Measurements from ENCODE around the gene SPATS2.
"Not testable (repeated sequence)": the region's sequence is repeated elsewhere in the genome, so short reads cannot be mapped to it uniquely, and the experiment has no call there.

Gene SPATS2

GRCh38 chr12:49332441-49332861 is 34.8 kb upstream of the SPATS2 start:
- no peak overlapping the region for H3K4me3 ChIP-seq (ENCODE audit: low read depth, low read length)
- in situ Hi-C loops (cut with HindIII; ENCODE audit: low sequenced_read_pairs): no loop called here
- DNase-seq (ENCODE audit: low read depth, low spot score): no peak
- TF ChIP-seq, protein P1, sequence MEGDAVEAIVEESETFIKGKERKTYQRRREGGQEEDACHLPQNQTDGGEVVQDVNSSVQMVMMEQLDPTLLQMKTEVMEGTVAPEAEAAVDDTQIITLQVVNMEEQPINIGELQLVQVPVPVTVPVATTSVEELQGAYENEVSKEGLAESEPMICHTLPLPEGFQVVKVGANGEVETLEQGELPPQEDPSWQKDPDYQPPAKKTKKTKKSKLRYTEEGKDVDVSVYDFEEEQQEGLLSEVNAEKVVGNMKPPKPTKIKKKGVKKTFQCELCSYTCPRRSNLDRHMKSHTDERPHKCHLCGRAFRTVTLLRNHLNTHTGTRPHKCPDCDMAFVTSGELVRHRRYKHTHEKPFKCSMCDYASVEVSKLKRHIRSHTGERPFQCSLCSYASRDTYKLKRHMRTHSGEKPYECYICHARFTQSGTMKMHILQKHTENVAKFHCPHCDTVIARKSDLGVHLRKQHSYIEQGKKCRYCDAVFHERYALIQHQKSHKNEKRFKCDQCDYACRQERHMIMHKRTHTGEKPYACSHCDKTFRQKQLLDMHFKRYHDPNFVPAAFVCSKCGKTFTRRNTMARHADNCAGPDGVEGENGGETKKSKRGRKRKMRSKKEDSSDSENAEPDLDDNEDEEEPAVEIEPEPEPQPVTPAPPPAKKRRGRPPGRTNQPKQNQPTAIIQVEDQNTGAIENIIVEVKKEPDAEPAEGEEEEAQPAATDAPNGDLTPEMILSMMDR (IDR thresholded peaks at IDR 0.05; ENCODE audit: low read depth, low read length): no peak

DNA sequence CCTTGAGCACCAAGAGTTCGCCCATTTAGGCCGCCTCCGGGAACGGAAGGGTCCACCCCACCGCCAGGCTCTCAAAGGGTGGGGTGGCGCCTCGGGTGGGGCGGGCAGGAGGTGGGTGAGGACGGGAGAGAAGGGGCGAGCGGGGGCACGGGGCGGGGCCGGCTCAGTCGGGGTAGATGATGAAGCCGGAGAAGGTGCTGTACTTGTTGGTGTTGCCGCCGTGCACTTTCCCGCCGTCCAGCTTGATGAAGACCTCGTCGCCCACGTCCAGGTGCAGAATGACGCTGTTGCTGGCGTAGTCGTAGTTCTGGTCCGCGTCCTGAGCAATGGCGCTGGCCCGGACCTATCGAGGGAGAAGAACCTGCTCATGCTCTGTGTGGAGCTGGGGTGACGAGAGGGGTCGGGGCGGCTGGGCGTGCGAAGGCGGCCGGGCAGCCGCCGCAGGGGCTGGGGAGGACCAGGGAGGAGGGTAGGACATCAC is 34.3 kb upstream of the SPATS2 start:
- no peak overlapping the region for H3K4me3 ChIP-seq (ENCODE audit: low read depth, low read length)
- in situ Hi-C loops (cut with HindIII; ENCODE audit: low sequenced_read_pairs): no loop called here
- TF ChIP-seq, protein P1 (IDR thresholded peaks at IDR 0.05; ENCODE audit: low read depth, low read length): no peak
- DNase-seq (ENCODE audit: low read depth, low spot score): no peak

DNA sequence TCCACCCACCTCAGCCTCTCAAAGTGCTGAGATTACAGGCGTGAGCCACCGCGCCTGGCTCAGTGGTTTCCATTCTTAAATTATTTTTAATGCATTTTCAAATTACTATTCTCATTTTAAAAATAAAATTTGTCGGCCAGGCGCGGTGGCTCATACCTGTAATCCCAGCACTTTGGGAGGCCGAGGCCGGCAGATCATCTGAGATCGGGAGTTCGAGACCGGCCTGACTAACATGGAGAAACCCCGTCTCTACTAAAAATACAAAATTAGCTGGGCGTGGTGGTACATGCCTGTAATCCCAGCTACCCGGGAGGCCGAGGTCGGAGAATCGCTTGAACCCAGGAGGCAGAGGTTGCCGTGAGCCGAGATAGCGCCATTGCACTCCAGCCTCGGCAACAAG is 33.5 kb upstream of the SPATS2 start:
- in situ Hi-C loops (cut with HindIII; ENCODE audit: low sequenced_read_pairs); H3K4me3 ChIP-seq (ENCODE audit: low read depth, low read length); DNase-seq (ENCODE audit: low read depth, low spot score): not testable (repeated sequence)

DNA sequence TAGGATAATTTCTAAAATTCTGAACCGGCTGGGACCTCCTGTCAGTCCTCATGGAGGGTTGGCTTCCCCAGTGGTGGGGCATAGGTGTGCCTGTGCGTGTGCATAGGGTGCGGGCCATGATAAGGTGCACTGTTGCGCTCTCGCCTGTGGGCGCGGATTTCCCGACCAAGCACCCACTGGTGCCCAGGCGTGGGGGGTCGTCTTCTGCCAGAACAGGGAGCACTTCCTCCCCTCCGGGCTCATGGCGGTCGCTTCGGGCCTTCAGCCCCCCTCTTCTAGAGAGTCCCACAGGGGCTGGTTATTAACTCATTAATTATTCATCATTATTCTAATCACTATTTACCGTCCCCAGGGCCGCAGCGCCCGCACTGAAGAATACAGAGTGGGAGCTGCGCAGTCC is 33.0 kb upstream of the SPATS2 start:
- no peak for DNase-seq (ENCODE audit: low read depth, low spot score)
- in situ Hi-C loops (cut with HindIII; ENCODE audit: low sequenced_read_pairs): no loop called here
- TF ChIP-seq, protein P1 (IDR thresholded peaks at IDR 0.05; ENCODE audit: low read depth, low read length): no peak
- H3K4me3 ChIP-seq (ENCODE audit: low read depth, low read length): no peak overlapping the region

GRCh38 chr12:49334681-49335080 is 32.6 kb upstream of the SPATS2 start:
- in situ Hi-C loops (cut with HindIII; ENCODE audit: low sequenced_read_pairs): no loop called here
- TF ChIP-seq, protein P1 (IDR thresholded peaks at IDR 0.05; ENCODE audit: low read depth, low read length): no peak
- H3K4me3 ChIP-seq (ENCODE audit: low read depth, low read length): no peak overlapping the region
- DNase-seq (ENCODE audit: low read depth, low spot score): no peak

- DNase-seq (ENCODE audit: low read depth, low spot score): no peak
- no peak overlapping the region for H3K4me3 ChIP-seq (ENCODE audit: low read depth, low read length)
- TF ChIP-seq, protein P1 (IDR thresholded peaks at IDR 0.05; ENCODE audit: low read depth, low read length): no peak
- in situ Hi-C loops (cut with HindIII; ENCODE audit: low sequenced_read_pairs): no loop called here
These were observed 31.9 kb upstream of the SPATS2 start for GRCh38 chr12:49335118-49335954.

DNA sequence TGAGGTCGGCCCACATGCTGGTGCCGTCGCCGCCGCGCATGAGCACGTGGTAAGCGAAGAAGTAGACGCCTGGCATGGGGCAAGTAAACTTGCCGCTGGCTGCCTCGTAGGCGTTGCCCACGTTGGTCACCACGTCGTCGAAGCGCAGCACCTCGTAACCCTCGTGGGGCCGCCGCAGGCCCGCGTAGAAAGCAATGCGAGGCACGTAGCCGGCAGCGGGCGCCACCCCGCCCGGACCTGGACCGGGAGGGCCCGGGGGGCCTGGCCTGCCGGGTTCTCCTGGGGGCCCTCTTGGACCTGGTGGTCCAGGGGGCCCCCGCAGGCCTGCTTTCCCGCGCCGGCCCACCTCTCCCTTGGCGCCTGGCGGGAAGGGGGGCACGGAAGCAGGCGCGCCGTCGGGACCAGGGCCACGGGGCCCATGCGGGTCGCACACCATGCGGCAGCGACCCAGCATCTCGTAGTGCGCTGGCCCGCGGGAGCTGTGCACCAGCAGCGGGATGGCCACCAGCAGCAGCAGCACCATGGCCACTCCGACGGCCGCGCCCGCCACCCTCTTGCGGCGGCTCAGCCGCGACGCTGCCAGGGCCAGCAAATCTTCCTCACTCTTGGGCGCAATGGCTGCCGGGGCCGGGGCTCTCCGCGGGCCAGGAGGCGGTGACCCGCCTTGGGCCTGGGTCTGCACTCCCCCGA is 31.2 kb upstream of the SPATS2 start:
- H3K4me3 ChIP-seq (ENCODE audit: low read depth, low read length): no peak overlapping the region
- TF ChIP-seq, protein P1 (IDR thresholded peaks at IDR 0.05; ENCODE audit: low read depth, low read length): no peak
- DNase-seq (ENCODE audit: low read depth, low spot score): no peak
- in situ Hi-C loops (cut with HindIII; ENCODE audit: low sequenced_read_pairs): no loop called here

Data from astrocyte of the spinal cord (primary cell).